NCI-H526 treated with DMSO at 0.1 percent for 48 hours (cell line): ENCODE measurements around the gene KDM2B.
"Not testable (repeated sequence)": the region's sequence is repeated elsewhere in the genome, so short reads cannot be mapped to it uniquely, and the experiment has no call there.

ENCODE experiments used
- DNase-seq: peaks from one replicate; lab custom pipeline; 2025; lab: John Stamatoyannopoulos, UW

KDM2B gene

DNA sequence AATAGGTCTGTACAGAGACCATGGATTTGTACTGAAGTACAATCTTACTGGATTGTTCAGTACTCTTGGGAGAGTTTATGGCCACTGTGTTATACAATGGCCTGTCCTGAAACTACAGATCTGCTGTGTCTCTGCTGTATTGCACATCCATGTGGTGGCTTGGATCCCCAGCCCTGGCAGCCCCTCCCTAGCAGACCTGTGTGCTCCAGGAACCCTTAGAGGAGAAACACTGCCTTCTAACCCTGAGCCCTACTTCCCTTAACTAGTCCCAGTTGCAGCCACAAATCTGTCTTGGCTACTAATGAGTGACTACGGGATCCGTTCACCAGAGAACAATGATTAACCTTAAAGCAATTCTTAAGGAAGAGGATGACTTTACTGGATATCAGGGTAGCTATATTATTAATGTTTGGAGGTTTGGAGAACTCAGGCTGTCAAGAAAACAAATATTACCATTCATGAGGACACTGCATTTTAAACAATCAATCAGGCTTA is 153.2 kb downstream of the KDM2B start:
- DNase-seq, result no peak

DNA sequence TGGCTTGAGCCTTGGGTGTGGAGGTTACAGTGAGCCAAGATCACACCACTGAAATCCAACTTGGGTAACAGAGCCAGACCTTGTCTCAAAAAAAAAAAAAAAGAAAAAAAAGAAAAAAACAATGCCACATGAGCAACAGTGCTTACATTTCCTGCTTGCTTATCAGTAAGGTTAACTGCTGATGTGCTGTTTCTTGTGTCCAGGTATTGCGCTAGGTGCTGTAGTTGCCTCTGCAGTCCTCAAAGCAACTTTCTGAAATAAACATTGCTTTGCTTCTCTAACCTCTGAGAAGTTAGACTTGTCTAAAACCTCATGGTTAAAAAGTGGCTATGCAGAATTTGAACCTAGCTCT is 156.2 kb downstream of the KDM2B start:
- DNase-seq, result no peak

DNA sequence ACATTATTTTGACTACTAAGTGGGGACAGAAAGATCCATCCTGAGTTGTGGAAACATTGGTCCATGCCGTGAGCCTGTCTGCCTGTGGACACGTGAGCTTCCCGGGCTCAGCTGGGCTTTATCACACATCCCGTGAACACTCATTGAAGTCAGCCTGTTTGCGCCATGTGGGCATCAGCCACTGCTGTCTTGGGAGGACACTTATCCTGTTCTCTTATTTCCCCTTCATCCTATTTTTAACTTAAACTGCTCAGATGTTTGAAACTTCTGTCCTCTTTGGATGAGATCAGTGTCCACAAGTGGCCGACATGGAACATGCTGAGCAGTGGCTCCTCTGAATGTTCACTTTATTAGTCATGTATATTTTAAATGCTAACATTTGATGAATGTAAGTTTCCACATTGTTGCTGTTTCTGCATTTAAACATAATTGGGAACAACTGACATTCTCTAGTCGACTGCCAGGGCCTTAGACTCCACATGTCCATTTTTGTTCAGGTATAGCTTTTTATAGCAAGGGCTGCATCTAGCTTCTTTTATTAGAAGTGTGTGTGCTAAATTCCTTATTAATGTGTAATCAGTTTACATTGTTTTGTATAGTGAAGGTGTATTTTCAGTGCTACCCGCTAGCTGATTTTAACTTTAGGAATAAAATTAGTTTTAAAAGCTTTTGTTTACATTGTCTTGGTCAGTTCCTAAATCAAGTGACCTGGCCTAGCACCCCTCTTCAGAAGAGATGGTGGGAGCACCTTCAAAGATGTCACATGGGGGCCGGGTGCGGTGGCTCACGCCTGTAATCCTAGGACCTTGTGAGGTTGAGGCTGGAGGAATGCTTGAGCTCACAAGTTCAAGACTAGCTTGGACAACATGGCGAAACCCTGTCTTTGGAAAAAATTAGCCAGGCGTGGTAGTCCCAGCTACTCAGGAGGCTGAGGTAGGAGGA is 156.9 kb downstream of the KDM2B start:
- DNase-seq, result no peak

- no peak for DNase-seq
Observed at GRCh38 chr12:121423253-121423652, 157.6 kb downstream of the KDM2B start.

DNA sequence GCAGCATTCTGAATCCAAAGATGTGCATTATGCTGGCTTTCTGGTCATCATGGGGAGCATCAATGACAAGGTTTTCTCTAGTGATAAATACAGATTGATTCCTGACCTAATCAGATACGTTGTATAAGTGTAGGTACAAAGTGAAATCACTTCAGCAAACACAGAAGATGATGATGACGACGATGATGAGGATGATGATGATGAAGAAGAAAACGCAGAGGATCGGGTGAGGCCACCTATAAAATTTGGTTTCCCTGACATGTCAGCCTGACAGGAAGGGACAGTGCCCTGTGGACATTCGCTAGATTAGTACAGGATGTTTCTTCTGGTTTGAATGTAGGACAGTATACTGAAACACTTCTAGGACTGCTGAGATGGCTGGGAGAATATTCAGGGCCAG is 160.7 kb downstream of the KDM2B start:
- no peak for DNase-seq

DNA sequence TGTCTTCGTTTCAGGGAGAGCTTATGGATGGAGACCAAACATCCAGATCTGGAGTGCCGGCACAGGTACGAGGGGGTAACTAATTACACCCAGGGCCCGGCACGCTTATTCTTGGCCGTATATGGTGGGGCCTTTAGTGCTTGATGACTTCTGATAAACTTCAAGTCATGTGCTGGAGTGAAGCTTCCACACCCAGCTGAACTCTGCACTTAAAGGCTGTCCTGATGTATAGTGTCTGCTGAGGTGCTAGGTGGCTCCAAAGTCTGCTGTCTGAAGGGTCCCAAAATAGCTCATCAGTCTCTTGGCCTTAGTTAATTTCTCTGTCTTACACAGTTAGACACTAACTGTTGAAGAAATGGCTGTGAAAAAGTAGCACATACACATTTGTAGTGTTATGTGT is 163.0 kb downstream of the KDM2B start:
- no peak for DNase-seq

DNA sequence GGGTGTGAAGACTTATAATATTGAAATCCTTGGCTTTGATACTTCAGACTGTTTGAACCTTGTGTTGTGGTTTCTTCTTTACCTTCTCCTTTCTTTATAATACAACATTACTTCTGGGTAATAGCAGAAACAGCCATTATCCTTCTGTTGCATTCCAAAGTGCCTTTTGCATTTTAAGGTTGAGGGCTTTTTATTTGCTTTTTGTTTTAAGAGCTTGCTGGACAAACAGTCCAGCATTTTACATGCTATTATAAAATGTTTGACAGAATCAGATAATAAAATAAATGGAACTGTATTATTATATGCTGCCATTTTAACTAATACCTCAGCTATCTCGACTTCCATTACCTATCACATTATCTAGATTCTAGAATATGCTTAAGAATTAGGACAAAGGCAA is 166.9 kb downstream of the KDM2B start:
- no peak for DNase-seq

DNA sequence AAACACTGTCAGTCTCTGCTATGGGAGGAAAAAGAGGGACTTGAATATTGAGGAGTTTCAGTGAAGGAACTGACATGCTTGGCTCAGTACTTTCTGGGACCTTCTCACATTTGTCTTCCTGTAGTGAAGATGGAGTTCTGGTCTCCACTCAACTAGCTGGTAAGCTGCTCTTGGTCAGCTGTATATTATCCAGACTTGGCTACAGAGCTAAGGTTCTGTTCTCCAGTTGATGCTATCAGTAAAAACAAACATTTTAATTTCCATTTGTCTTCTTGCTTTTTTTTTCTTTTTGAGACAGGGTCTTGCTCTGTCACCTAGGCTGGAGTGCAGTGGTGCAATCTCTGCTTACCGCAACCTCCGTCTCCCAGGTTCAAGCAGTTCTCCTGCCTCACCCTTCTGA is 175.6 kb downstream of the KDM2B start:
- no peak for DNase-seq

- peak; percentile 22 for DNase-seq
Observed at GRCh38 chr12:121404734-121405133, 176.1 kb downstream of the KDM2B start.

GRCh38 chr12:121403721-121404120 is 177.1 kb downstream of the KDM2B start:
- DNase-seq, result no peak

DNA sequence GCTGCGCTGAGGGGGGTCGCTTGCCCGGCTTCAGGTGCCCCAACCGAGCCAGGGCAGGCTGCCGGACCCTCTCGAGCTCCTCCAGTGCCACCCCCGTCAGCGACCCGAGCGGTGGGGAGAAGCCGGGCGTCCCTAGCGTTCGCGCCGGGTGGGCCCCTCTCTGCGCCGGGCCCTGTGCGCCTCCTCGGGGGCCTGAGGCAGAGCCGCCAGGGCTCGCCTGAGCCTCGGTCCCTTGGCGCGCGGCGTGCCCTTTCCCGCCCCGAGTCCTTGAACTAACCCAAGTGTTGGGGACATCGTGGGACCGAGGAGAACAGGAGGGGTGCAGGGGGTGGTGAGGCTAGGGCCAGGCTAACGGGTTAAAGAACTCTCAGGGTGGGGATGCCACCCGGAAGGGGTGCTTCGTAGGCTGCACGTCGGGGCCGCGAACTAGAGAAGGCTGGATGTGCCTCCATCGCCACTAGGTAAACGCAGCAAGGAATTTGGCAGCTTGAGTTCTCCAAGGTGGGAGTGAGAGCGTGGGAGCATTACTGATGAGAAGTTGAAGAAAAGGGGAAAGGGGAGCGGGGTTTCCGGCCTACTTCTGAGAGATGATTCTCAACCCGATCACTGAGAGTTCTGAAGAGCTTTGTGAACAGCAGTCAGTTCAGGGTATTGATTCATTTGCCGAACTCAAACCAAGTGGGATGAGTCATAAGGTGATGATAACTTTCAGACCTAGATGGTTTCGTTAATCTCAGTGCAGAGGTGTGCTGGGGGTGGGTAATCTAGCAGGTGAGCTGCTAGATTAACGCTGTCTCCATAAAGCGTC is 180.3 kb downstream of the KDM2B start:
- DNase-seq, result no peak

GRCh38 chr12:121399391-121400331 is 181.2 kb downstream of the KDM2B start, which contains the start of gene RNF34:
RNF34 (plus strand) TSS chr12:121400118; CDS start chr12:121400213, 95 bp downstream.
- peak; percentile 95 for DNase-seq

GRCh38 chr12:121398355-121398754 is 182.5 kb downstream of the KDM2B start:
- no peak for DNase-seq

- no peak for DNase-seq
Observed at GRCh38 chr12:121397521-121397920, 183.3 kb downstream of the KDM2B start.

GRCh38 chr12:121392325-121392716 is 188.5 kb downstream of the KDM2B start:
- no peak for DNase-seq

DNA sequence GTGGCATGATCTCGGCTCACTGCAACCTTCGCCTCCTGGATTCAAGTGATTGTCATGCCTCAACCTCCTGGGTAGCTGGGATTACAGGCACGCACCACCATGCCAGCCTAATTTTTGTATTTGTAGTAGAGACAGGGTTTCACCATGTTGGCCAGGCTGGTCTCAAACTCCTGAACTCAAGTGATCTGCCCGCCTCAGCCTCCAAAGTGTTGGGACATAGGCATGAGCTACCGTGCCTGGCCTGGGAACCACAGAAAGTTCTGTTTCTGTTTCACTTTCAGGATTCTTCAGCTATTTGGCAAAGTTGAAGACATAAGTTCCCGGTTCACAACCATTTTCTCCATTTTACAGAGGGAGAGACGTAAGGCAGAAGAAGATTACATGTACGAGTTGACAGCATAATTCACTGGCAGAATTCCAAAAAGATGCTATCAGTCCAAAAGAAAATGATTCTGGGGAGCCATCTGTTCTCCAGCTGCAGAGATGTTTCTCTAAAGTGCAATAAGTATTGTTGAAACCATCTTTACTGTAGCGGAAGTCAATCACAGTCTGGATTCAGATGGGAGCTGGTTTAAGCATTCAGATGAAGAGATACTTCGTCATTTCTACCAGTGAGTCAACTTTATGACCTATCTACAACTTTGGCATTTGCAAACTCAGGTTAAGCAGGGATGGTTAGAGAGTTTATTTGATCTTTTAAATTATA is 189.1 kb downstream of the KDM2B start:
- DNase-seq, result no peak

DNA sequence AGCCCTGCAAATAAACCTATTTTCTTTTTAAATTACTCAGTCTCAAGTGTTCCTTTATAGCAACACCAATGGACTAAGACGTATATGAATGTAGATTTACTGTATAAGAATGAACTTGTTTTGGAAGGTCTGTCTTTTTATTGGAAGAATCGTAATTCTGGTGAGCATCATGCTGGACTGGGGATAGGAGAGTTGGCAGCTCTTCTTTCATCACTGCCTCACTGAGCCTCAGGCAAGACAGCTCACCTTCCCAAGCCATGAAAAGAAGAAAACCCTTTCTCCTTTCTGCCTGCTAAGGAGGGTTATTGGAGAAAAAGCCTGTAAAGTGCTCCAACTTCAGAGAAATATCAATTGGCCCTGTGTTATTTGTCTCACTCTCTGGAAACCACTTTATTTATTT is 190.0 kb downstream of the KDM2B start:
- DNase-seq, result no peak

- no peak for DNase-seq
Observed at GRCh38 chr12:121388421-121388981, 192.3 kb downstream of the KDM2B start.

- not testable (repeated sequence) for DNase-seq
Observed at GRCh38 chr12:121384891-121385290, 195.9 kb downstream of the KDM2B start.

GRCh38 chr12:121383601-121384021 is 197.2 kb downstream of the KDM2B start:
- no peak for DNase-seq

DNA sequence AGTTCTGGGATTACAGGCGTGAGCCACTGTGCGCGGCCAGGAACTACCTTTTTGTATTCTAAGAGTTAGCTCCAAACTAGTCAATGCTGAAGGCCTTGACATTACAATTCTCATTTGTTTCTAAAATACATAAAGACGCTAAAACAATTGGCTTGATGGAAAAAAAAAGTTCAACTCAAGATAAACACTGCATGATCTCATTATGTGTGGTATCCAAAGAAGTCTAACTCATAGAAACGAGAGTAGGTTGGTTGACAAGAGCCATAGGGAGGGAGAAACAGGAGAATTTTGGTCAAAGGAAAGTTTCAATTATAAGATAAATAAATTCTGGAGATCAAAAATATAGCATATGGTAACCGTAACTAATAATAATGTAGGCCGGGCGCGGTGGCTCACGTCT is 200.9 kb downstream of the KDM2B start:
- no peak for DNase-seq
